HepG2 (cell line): ENCODE measurements around the gene BTBD19. TPM values are rescaled to one million over a fixed set of nuclear protein-coding genes. Genes with fewer than 3 reads are reported as not detected.

ENCODE experiments used
- ATAC-seq: fragments of 200-7000 bp; cut with Tn5 transposase; 3 replicates; pipeline ENCODE4 v1.9.1; 2020; ENCODE audit warnings: mild to moderate bottlenecking, moderate library complexity
- BruUV-seq: library from RNA; stranded (reverse); fragments of 400-500 nt; replicated peaks from 2 replicates; lab custom pipeline; 2021; lab: Mats Ljungman, UMichigan
- CTCF ChIA-PET: fragments of 300-600 bp; formaldehyde crosslinking; extraction: SDS; loops from one replicate; lab custom pipeline; 2021; ENCODE audit warnings: low total read pairs, inconsistent platforms, low intra/inter-chr PET ratio; lab: Yijun Ruan, JAX
- POLR2A ChIA-PET: fragments of 350-600 bp; sonication (Branson Sonifier 250); formaldehyde crosslinking; loops from one replicate; lab custom pipeline; 2020; ENCODE audit warnings: antibody characterized with exemption, inconsistent platforms; lab: Yijun Ruan, JAX
- DNase-seq: peaks from one replicate; pipeline ENCODE4 v3.0.0-alpha.2; 2015; ENCODE audit warnings: low spot score
- FAIRE-seq: peaks from 3 replicates; lab custom pipeline; 2011; peaks lifted over from hg19 to GRCh38; lab: Jason Lieb, UNC
- H2AFZ ChIP-seq: one replicate; pipeline ENCODE4 v1.6.1; 2011; ENCODE audit warnings: low read length, inconsistent platforms
- H3K27ac ChIP-seq: fragments of 300-600 bp; 3 replicates; pipeline ENCODE4 v1.8.0; 2011; ENCODE audit warnings: mixed run types, mild to moderate bottlenecking, mixed read lengths, low read length, inconsistent platforms; ENCODE audit not compliant: insufficient read depth; ENCODE audit errors: extremely low read length
- H3K27me3 ChIP-seq, 2 experiments: fragments of 200-600 bp in 1 of 2; 2 replicates in 1 of 2; 3 replicates in 1 of 2; pipeline versions ENCODE4 v1.6.0 to v1.8.0; 2011; ENCODE audit warnings: low read length in 2 of 2, mild to moderate bottlenecking in 2 of 2, moderate library complexity in 2 of 2, inconsistent platforms in 1 of 2; ENCODE audit not compliant: insufficient read depth in 2 of 2, control insufficient read depth in 1 of 2
- H3K36me3 ChIP-seq, 2 experiments: fragments of 200-600 bp in 1 of 2; replicated peaks in 1 of 2; 2 replicates in 1 of 2; 3 replicates in 1 of 2; pipeline versions ENCODE4 v1.5.1 to v1.8.0; 2011; ENCODE audit warnings: low read length in 2 of 2, inconsistent platforms in 1 of 2; ENCODE audit not compliant: insufficient read depth in 2 of 2, control insufficient read depth in 1 of 2
- H3K4me1 ChIP-seq: 2 replicates; pipeline ENCODE4 v1.5.1; 2012; ENCODE audit warnings: low read length, inconsistent platforms; ENCODE audit not compliant: insufficient read depth
- H3K4me2 ChIP-seq: 2 replicates; pipeline ENCODE4 v1.6.0; 2011; ENCODE audit warnings: low read depth, low read length, inconsistent platforms
- H3K4me3 ChIP-seq, 3 experiments: fragments of 200-600 bp in 1 of 3; sonication (generic), shearing (Covaris generic) in 1 of 3; replicated peaks in 1 of 3; 2 replicates each; pipeline ENCODE4 v1.5.1; 2011 to 2016; ENCODE audit warnings: low read length in 3 of 3, inconsistent platforms in 2 of 3, low read depth in 2 of 3, mild to moderate bottlenecking in 2 of 3, control low read depth in 1 of 3, mixed read lengths in 1 of 3; ENCODE audit not compliant: insufficient read depth in 1 of 3
- H3K79me2 ChIP-seq: one replicate; pipeline ENCODE4 v1.6.1; 2011; ENCODE audit warnings: low read length, inconsistent platforms; ENCODE audit not compliant: insufficient read depth
- H3K9ac ChIP-seq: 2 replicates; pipeline ENCODE4 v1.6.0; 2011; ENCODE audit warnings: mild to moderate bottlenecking, low read depth, low read length, inconsistent platforms; ENCODE audit not compliant: insufficient read depth
- H3K9me3 ChIP-seq: 2 replicates; pipeline ENCODE4 v1.5.1; 2012; ENCODE audit warnings: mild to moderate bottlenecking, low read length
- H4K20me1 ChIP-seq: 2 replicates; pipeline ENCODE4 v1.6.0; 2011; ENCODE audit warnings: inconsistent platforms, mild to moderate bottlenecking, low read length, moderate library complexity; ENCODE audit not compliant: insufficient read depth
- ATF3 ChIP-seq: sonication (generic); formaldehyde crosslinking; IDR thresholded peaks from 2 replicates; pipeline ENCODE4 v1.4.0; 2020; ENCODE audit warnings: missing genetic modification reagents
- BRCA1 ChIP-seq: sonication (generic); formaldehyde crosslinking; IDR thresholded peaks from 2 replicates; pipeline ENCODE4 v1.4.0; 2020; ENCODE audit warnings: missing genetic modification reagents
- CERS6 ChIP-seq: sonication (generic); formaldehyde crosslinking; IDR thresholded peaks from 2 replicates; pipeline ENCODE4 v1.5.0; 2020; ENCODE audit warnings: missing genetic modification reagents
- EP300 ChIP-seq, 3 experiments: sonication (generic) in 1 of 3; formaldehyde crosslinking in 1 of 3; IDR thresholded peaks; 2 replicates each; pipeline versions ENCODE4 v1.5.1 to v1.6.1; 2011 to 2020; ENCODE audit warnings: low read depth in 2 of 3, low read length in 2 of 3, borderline replicate concordance in 1 of 3, improper control_type of control experiment in 1 of 3, mild to moderate bottlenecking in 1 of 3, missing genetic modification reagents in 1 of 3, moderate library complexity in 1 of 3
- ETS1 ChIP-seq: sonication (generic); formaldehyde crosslinking; IDR thresholded peaks from 2 replicates; pipeline ENCODE4 v1.4.0; 2020; ENCODE audit warnings: missing genetic modification reagents
- FOSL2 ChIP-seq: sonication (generic); formaldehyde crosslinking; IDR thresholded peaks from 2 replicates; pipeline ENCODE4 v1.4.0; 2020; ENCODE audit warnings: missing genetic modification reagents
- FOXA1 ChIP-seq, 2 experiments: fragments of 450-650 bp in 1 of 2; sonication (generic) in 1 of 2; formaldehyde crosslinking in 1 of 2; IDR thresholded peaks; 2 replicates each; pipeline versions ENCODE4 v1.4.0 to v1.6.1; 2016 to 2020; ENCODE audit warnings: missing genetic modification reagents in 1 of 2
- FOXM1 ChIP-seq: sonication (generic); formaldehyde crosslinking; IDR thresholded peaks from 2 replicates; pipeline ENCODE4 v1.5.0; 2020; ENCODE audit warnings: missing genetic modification reagents
- HDAC6 ChIP-seq: fragments of 200-600 bp; sonication (generic); IDR thresholded peaks from 2 replicates; pipeline ENCODE4 v1.7.0; 2017; ENCODE audit warnings: mild to moderate bottlenecking, antibody characterized with exemption, low read length, low read depth
- IRF2 ChIP-seq: IDR thresholded peaks from 2 replicates; pipeline ENCODE4 v1.6.1; 2018; ENCODE audit warnings: missing genetic modification reagents, missing compliant biosample characterization
- JUNB ChIP-seq: sonication (generic); formaldehyde crosslinking; IDR thresholded peaks from 2 replicates; pipeline ENCODE4 v1.8.0; 2022; ENCODE audit warnings: missing genetic modification reagents, mild to moderate bottlenecking, borderline replicate concordance
- PHF21A ChIP-seq: sonication (generic); formaldehyde crosslinking; IDR thresholded peaks from 2 replicates; pipeline ENCODE4 v1.5.0; 2020; ENCODE audit warnings: mild to moderate bottlenecking, missing genetic modification reagents
- SALL1 ChIP-seq: sonication (generic); formaldehyde crosslinking; IDR thresholded peaks from 2 replicates; pipeline ENCODE4 v1.8.0; 2022; ENCODE audit warnings: mild to moderate bottlenecking, missing genetic modification reagents
- SETDB1 ChIP-seq: sonication (generic); formaldehyde crosslinking; IDR thresholded peaks from 2 replicates; pipeline ENCODE4 v1.5.1; 2020; ENCODE audit warnings: missing genetic modification reagents, mild to moderate bottlenecking, borderline replicate concordance
- TBX3 ChIP-seq: fragments of 450-650 bp; IDR thresholded peaks from 2 replicates; pipeline ENCODE4 v1.6.1; 2017; ENCODE audit warnings: antibody characterized with exemption, mild to moderate bottlenecking, inconsistent platforms, borderline replicate concordance
- ZBTB7B ChIP-seq: sonication (generic); formaldehyde crosslinking; IDR thresholded peaks from 2 replicates; pipeline ENCODE4 v1.4.0; 2020; ENCODE audit warnings: missing genetic modification reagents
- ZMYM3 ChIP-seq: sonication (generic); formaldehyde crosslinking; IDR thresholded peaks from 2 replicates; pipeline ENCODE4 v1.5.1; 2020; ENCODE audit warnings: mild to moderate bottlenecking, missing genetic modification reagents
- ZNF136 ChIP-seq: sonication (generic); formaldehyde crosslinking; IDR thresholded peaks from 2 replicates; pipeline ENCODE4 v1.8.1; 2022; ENCODE audit warnings: low read depth, mild to moderate bottlenecking, moderate library complexity, missing genetic modification reagents
- ZNF629 ChIP-seq: sonication (generic); formaldehyde crosslinking; conservative IDR thresholded peaks from 2 replicates; pipeline ENCODE4 v1.5.0; 2020; ENCODE audit warnings: missing genetic modification reagents
- ZNF710 ChIP-seq: sonication (generic); formaldehyde crosslinking; IDR thresholded peaks from 2 replicates; pipeline ENCODE4 v1.5.0; 2020; ENCODE audit warnings: mild to moderate bottlenecking, missing genetic modification reagents, borderline replicate concordance
- ZNF878 ChIP-seq: sonication (generic); formaldehyde crosslinking; IDR thresholded peaks from 2 replicates; pipeline ENCODE4 v1.8.1; 2023; ENCODE audit warnings: mild to moderate bottlenecking, missing genetic modification reagents, moderate library complexity
- WGBS: methylation state at CpG from one replicate; pipeline ENCODE4 v1.1.6; 2017; ENCODE audit warnings: low lambda C conversion rate; 5-methylcytosine and 5-hydroxymethylcytosine counted together
- in situ Hi-C: cut with HindIII; loops from 2 replicates; pipeline ENCODE4 v1.10.0; 2017; ENCODE audit warnings: low pct_unique_long_range_greater_than_20kb; ENCODE audit not compliant: extremely low pct_ligation_motif_present
- intact Hi-C: fragments of 100-400 bp; cut with micrococcal nuclease; formaldehyde crosslinking; loops from one replicate; pipeline ENCODE4 v1.10.0; 2022; ENCODE audit not compliant: unreplicated experiment
- polyA plus RNA-seq, 8 experiments: library from polyadenylated mRNA; depleted of rRNA in 3 of 8; stranded (reverse) in 7 of 8; unstranded in 1 of 8; fragments of >200 nt; fragmentation: Illumina TruSeq in 4 of 8; extraction: Trizol in 4 of 8; gene quantifications; 2 replicates each; pipeline versions ENCODE4 v1.2.1 to v1.2.3, GENCODE V29; 2011 to 2016; ENCODE audit warnings: low read depth in 4 of 8, missing spikeins in 1 of 8, mixed read lengths in 1 of 8; ENCODE audit not compliant: insufficient read depth in 1 of 8
- total RNA-seq, 5 experiments: library from RNA; depleted of rRNA; stranded (reverse); fragments of >200 nt; fragmentation: Illumina TruSeq; extraction: Trizol; gene quantifications; 2 replicates each; pipeline ENCODE4 v1.2.3, GENCODE V29; 2016; ENCODE audit warnings: low read depth in 1 of 5

BTBD19 gene
- total and polyA plus RNA-seq, 2 of the 13 experiments (the other 11 are each of a cell fraction or from before 2014, with no cell fraction given): 2.7 to 6.7 TPM

GRCh38 chr1:44842486-44842861, 34.2 kb downstream of the BTBD19 start:
- peaks cover 34% of the 10 kb centered on the region for H3K4me1 ChIP-seq
- CTCF ChIA-PET: no interaction called here
- no peaks in the 10 kb centered on the region for H3K79me2 ChIP-seq
- peak overlapping the region; percentile 95 for H3K4me2 ChIP-seq
- POLR2A ChIA-PET: interaction anchor here (1.1 to 2.5 kb wide), 8 partner anchors 10 to 168 kb away, joined by 3 to 13 read pairs (median 6); partner anchors contain the start of genes BTBD19, DYNLT4, HECTD3 and PLK3
- no peaks in the 10 kb centered on the region for H3K36me3 ChIP-seq
- no peaks in the 10 kb centered on the region for H4K20me1 ChIP-seq
- ATAC-seq: peak; percentile 42
- no peak overlapping the region for H2AFZ ChIP-seq
- no peak overlapping the region for H3K27ac ChIP-seq
- intact Hi-C loops: no loop called here
- H3K9ac ChIP-seq: peak overlapping the region; percentile 44
- DNase-seq: no peak
- BruUV-seq: no TSS peak
- H3K4me3 ChIP-seq: peak overlapping the region; percentile 57 to 73 (median 62)
- no peaks in the 10 kb centered on the region for H3K9me3 ChIP-seq
- 10% methylated on average over 8 of the region's 16 CpGs for WGBS
- no peaks in the 10 kb centered on the region for H3K27me3 ChIP-seq
- in situ Hi-C loops: loop anchor here (25.0 kb wide), 1 partner anchor 170 kb away; the partner anchor contains the start of genes HECTD3 and UROD
- FAIRE-seq: no peak
- TF ChIP-seq FOXM1 (CRISPR knock-in tag) (no peak), FOSL2 (CRISPR knock-in tag) (peak; percentile 81), ZNF136 (CRISPR knock-in tag) (no peak), FOXA1 (IDR thresholded peaks at IDR 0.05) (no peak), FOXA1 (CRISPR knock-in tag; IDR thresholded peaks at IDR 0.05) (0 out of 2 replicates have a peak, but pooled peaks have one; percentile 25), EP300 (IDR thresholded peaks at IDR 0.05; ENCODE audit: low read depth in 2 of 2, low read length in 2 of 2) (no peak), EP300 (CRISPR knock-in tag; IDR thresholded peaks at IDR 0.05; ENCODE audit: borderline replicate concordance) (no peak), ZNF710 (CRISPR knock-in tag) (no peak), ZNF878 (no peak), ATF3 (CRISPR knock-in tag) (no peak), ZMYM3 (CRISPR knock-in tag) (peak; percentile 49), CERS6 (no peak), HDAC6 (no peak), TBX3 (no peak), BRCA1 (CRISPR knock-in tag) (no peak), IRF2 (CRISPR knock-in tag) (no peak), PHF21A (CRISPR knock-in tag) (no peak), ZNF629 (CRISPR knock-in tag) (peak; percentile 53), JUNB (no peak), SALL1 (CRISPR knock-in tag) (peak; percentile 25; the same call in 1 of the 2 replicates), ZBTB7B (CRISPR knock-in tag) (no peak), SETDB1 (CRISPR knock-in tag) (no peak), ETS1 (CRISPR knock-in tag) (no peak)
